Endothelial cell of umbilical vein (primary cell): Measurements from ENCODE around the gene LIPI. TPM values are rescaled to one million over a fixed set of nuclear protein-coding genes. Genes with fewer than 3 reads are reported as not detected.

Experiments
- BruUV-seq: library from RNA; stranded (reverse); fragments of 400-500 nt; replicated peaks from 2 replicates; lab custom pipeline; 2021; lab: Mats Ljungman, UMichigan
- CTCF ChIA-PET: fragments of 300-600, 350-600 bp; sonication (Branson Sonifier 250); formaldehyde crosslinking; loops from one replicate; lab custom pipeline; 2021; ENCODE audit warnings: antibody characterized with exemption, inconsistent platforms; lab: Charles Lee
- POLR2A ChIA-PET: fragments of 300-600, 350-600 bp; sonication (Branson Sonifier 250); formaldehyde crosslinking; loops from one replicate; lab custom pipeline; 2021; ENCODE audit warnings: antibody characterized with exemption, inconsistent platforms; lab: Charles Lee
- DNase-seq: peaks from one replicate; pipeline ENCODE4 v3.0.0-alpha.2; 2011; ENCODE audit warnings: low read depth, low spot score
- FAIRE-seq: peaks from 2 replicates; lab custom pipeline; 2011; peaks lifted over from hg19 to GRCh38; lab: Jason Lieb, UNC
- H2AFZ ChIP-seq: 2 replicates; pipeline ENCODE4 v1.6.0; 2012; ENCODE audit warnings: low read depth, low read length, control low read depth, inconsistent platforms
- H3K27ac ChIP-seq: 2 replicates; pipeline ENCODE4 v1.5.1; 2011; ENCODE audit warnings: low read depth, mild to moderate bottlenecking, control low read depth, low read length, moderate library complexity; ENCODE audit not compliant: insufficient read depth
- H3K27me3 ChIP-seq, 2 experiments: 2 replicates each; pipeline versions ENCODE4 v1.6.0 to v1.6.1; 2011; ENCODE audit warnings: low read length in 2 of 2, mixed read lengths in 1 of 2; ENCODE audit not compliant: control insufficient read depth in 2 of 2, insufficient read depth in 2 of 2
- H3K36me3 ChIP-seq, 2 experiments: 2 replicates in 1 of 2; 3 replicates in 1 of 2; pipeline ENCODE4 v1.5.1; 2011; ENCODE audit warnings: low read length in 2 of 2, mild to moderate bottlenecking in 1 of 2, moderate library complexity in 1 of 2; ENCODE audit not compliant: control insufficient read depth in 2 of 2, insufficient read depth in 2 of 2; ENCODE audit errors: extremely low read depth in 1 of 2
- H3K4me1 ChIP-seq: 3 replicates; pipeline ENCODE4 v1.5.1; 2011; ENCODE audit warnings: mild to moderate bottlenecking, low read length; ENCODE audit not compliant: control insufficient read depth, insufficient read depth; ENCODE audit errors: extremely low read depth
- H3K4me2 ChIP-seq: 2 replicates; pipeline ENCODE4 v1.6.1; 2011; ENCODE audit warnings: low read length, control low read depth, mixed read lengths; ENCODE audit not compliant: insufficient read depth
- H3K4me3 ChIP-seq, 3 experiments: fragments of 200-600 bp in 1 of 3; sonication (generic), shearing (Covaris generic) in 1 of 3; replicated peaks in 1 of 3; 2 replicates each; pipeline ENCODE4 v1.5.1; 2011 to 2016; ENCODE audit warnings: control low read depth in 3 of 3, low read length in 3 of 3, mild to moderate bottlenecking in 2 of 3, inconsistent platforms in 1 of 3, low read depth in 1 of 3, moderate library complexity in 1 of 3; ENCODE audit not compliant: insufficient read depth in 1 of 3
- H3K79me2 ChIP-seq: 2 replicates; pipeline ENCODE4 v1.6.0; 2012; ENCODE audit warnings: low read length, inconsistent platforms; ENCODE audit not compliant: control insufficient read depth, insufficient read depth
- H3K9ac ChIP-seq: replicated peaks from 2 replicates; pipeline ENCODE3; 2011; ENCODE audit warnings: low read length, control low read depth; ENCODE audit not compliant: insufficient read depth; ENCODE audit errors: extremely low read depth
- H3K9me1 ChIP-seq: replicated peaks from 3 replicates; pipeline ENCODE4 v1.6.0; 2011; ENCODE audit warnings: mild to moderate bottlenecking, low read length; ENCODE audit not compliant: control insufficient read depth, insufficient read depth; ENCODE audit errors: extremely low read depth
- H3K9me3 ChIP-seq: replicated peaks from 2 replicates; pipeline ENCODE4 v1.5.1; 2012; ENCODE audit warnings: low read length, inconsistent platforms; ENCODE audit not compliant: control insufficient read depth, insufficient read depth
- H4K20me1 ChIP-seq: replicated peaks from 2 replicates; pipeline ENCODE3; 2011; ENCODE audit warnings: mild to moderate bottlenecking, low read length; ENCODE audit not compliant: control insufficient read depth, insufficient read depth; ENCODE audit errors: extremely low read depth
- EZH2 ChIP-seq: IDR thresholded peaks from 2 replicates; pipeline ENCODE4 v1.6.1; 2012; ENCODE audit warnings: borderline replicate concordance, low read depth, mild to moderate bottlenecking, moderate library complexity, low read length, inconsistent platforms; ENCODE audit not compliant: severe bottlenecking
- FOS ChIP-seq: IDR thresholded peaks from 2 replicates; pipeline ENCODE4 v1.6.1; 2011; ENCODE audit warnings: mild to moderate bottlenecking, low read length, moderate library complexity, borderline replicate concordance; ENCODE audit not compliant: insufficient read depth
- GATA2 ChIP-seq: IDR thresholded peaks from 2 replicates; pipeline ENCODE4 v1.7.0; 2011; ENCODE audit warnings: low read depth, mild to moderate bottlenecking, moderate library complexity, mixed read lengths, low read length; ENCODE audit not compliant: insufficient read length, insufficient read depth
- JUN ChIP-seq: IDR thresholded peaks from 2 replicates; pipeline ENCODE4 v1.6.1; 2011; ENCODE audit warnings: borderline replicate concordance, low read depth; ENCODE audit not compliant: insufficient read length, insufficient read depth
- MYC ChIP-seq: IDR thresholded peaks from one replicate; pipeline ENCODE4 v1.6.1; 2011; ENCODE audit warnings: mild to moderate bottlenecking, low read depth, low read length
- POLR2A ChIP-seq: IDR thresholded peaks from 2 replicates; pipeline ENCODE4 v1.6.1; 2012; ENCODE audit warnings: low read depth, mild to moderate bottlenecking, control low read depth, low read length
- POLR2AphosphoS5 ChIP-seq: IDR thresholded peaks from 2 replicates; pipeline ENCODE4 v1.6.1; 2012; ENCODE audit warnings: low read depth, mild to moderate bottlenecking, control low read depth, low read length, moderate library complexity; ENCODE audit not compliant: insufficient read depth
- dilution Hi-C: fragments of 300-500 bp; cut with MboI; formaldehyde crosslinking; loops from one replicate; pipeline ENCODE4 v1.15.0; 2019; ENCODE audit warnings: low sequenced_read_pairs; ENCODE audit not compliant: extremely low pct_ligation_motif_present
- intact Hi-C: fragments of 100-400 bp; cut with micrococcal nuclease; formaldehyde crosslinking; loops from one replicate; pipeline ENCODE4 v1.10.0; 2022
- polyA plus RNA-seq, 4 experiments: library from polyadenylated mRNA; depleted of rRNA in 3 of 4; stranded (reverse) in 3 of 4; unstranded in 1 of 4; fragments of >200 nt; gene quantifications; 2 replicates each; pipeline versions ENCODE4 v1.2.1 to v1.2.3, GENCODE V29; 2011 to 2012; ENCODE audit warnings: missing spikeins in 1 of 4
- total RNA-seq: library from RNA; stranded (reverse); gene quantifications from 2 replicates; pipeline ENCODE4 v1.2.3, GENCODE V29; 2021
- TF ChIP-seq, protein P1 (sequence below), 2 donors: IDR thresholded peaks; 1 replicate in 1 of 2; 2 replicates in 1 of 2; pipeline ENCODE4 v1.5.1; 2011; ENCODE audit warnings: low read length in 2 of 2, mild to moderate bottlenecking in 2 of 2, moderate library complexity in 2 of 2, control low read depth in 1 of 2, inconsistent platforms in 1 of 2, low read depth in 1 of 2; ENCODE audit not compliant: insufficient read depth in 1 of 2; ENCODE audit errors: extremely low read depth in 1 of 2
- TF ChIP-seq, protein P2 (sequence below): IDR thresholded peaks from 2 replicates; pipeline ENCODE4 v1.6.1; 2011; ENCODE audit not compliant: insufficient read depth, insufficient read length

LIPI gene
- total and polyA plus RNA-seq, 2 donors (not counting 3 experiments of a cell fraction or from before 2014, with no cell fraction given): not detected

DNA sequence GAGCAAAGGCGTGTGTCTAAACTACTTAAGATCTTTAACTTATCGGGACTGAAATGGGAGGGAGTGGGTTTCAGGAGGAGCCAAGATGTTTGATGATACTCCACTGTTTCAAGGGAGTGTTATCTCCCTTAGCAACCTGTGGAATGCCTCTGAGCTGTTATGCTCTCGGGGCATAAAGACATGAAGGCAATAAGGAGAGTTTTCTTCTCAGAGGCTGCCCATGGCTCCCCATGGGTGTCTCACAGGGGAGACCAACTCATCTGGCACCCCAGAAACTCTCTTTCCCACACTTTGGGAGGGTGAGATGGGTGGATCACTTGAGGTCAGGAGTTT lies 130.0 kb downstream of the LIPI start:
- Histone ChIP-seq H3K4me1 (no peaks in the 10 kb centered on the region), H3K9me3 (peaks cover 4% of the 10 kb centered on the region), H3K36me3 (no peaks in the 10 kb centered on the region), H2AFZ (no peak overlapping the region), H3K9me1 (no peaks in the 10 kb centered on the region), H3K4me2 (no peak overlapping the region), H3K4me3 (no peak overlapping the region), H3K27me3 (no peaks in the 10 kb centered on the region), H4K20me1 (no peaks in the 10 kb centered on the region), H3K27ac (no peak overlapping the region), H3K9ac (no peak overlapping the region), H3K79me2 (no peaks in the 10 kb centered on the region)
- dilution Hi-C loops: no loop called here
- FAIRE-seq: no peak
- ChIA-PET CTCF (interaction anchor here (1.2 kb wide), 1 partner anchor 12 kb away, joined by 3 read pairs; no protein-coding TSS in a partner anchor), POLR2A (no interaction called here)
- BruUV-seq: no TSS peak
- intact Hi-C loops: no loop called here
- DNase-seq: no peak
- TF ChIP-seq MYC (no peak), POLR2AphosphoS5 (no peak), POLR2A (no peak), JUN (no peak), GATA2 (no peak), EZH2 (no peak), FOS (no peak)
- TF ChIP-seq, protein P1, sequence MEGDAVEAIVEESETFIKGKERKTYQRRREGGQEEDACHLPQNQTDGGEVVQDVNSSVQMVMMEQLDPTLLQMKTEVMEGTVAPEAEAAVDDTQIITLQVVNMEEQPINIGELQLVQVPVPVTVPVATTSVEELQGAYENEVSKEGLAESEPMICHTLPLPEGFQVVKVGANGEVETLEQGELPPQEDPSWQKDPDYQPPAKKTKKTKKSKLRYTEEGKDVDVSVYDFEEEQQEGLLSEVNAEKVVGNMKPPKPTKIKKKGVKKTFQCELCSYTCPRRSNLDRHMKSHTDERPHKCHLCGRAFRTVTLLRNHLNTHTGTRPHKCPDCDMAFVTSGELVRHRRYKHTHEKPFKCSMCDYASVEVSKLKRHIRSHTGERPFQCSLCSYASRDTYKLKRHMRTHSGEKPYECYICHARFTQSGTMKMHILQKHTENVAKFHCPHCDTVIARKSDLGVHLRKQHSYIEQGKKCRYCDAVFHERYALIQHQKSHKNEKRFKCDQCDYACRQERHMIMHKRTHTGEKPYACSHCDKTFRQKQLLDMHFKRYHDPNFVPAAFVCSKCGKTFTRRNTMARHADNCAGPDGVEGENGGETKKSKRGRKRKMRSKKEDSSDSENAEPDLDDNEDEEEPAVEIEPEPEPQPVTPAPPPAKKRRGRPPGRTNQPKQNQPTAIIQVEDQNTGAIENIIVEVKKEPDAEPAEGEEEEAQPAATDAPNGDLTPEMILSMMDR (IDR thresholded peaks at IDR 0.05; ENCODE audit: extremely low read depth in 1 of 2, insufficient read depth in 1 of 2, low read depth in 1 of 2, low read length in 2 of 2): no peak
- TF ChIP-seq, protein P2, sequence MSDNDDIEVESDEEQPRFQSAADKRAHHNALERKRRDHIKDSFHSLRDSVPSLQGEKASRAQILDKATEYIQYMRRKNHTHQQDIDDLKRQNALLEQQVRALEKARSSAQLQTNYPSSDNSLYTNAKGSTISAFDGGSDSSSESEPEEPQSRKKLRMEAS: no peak
